Common myeloid progenitor, CD34-positive (primary cell): Measurements from ENCODE around the gene ATP2A1.

ENCODE experiments used
- CTCF ChIA-PET: fragments of 350-600 bp; sonication (Branson Sonifier 250); formaldehyde crosslinking; loops from one replicate; lab custom pipeline; 2021; ENCODE audit warnings: antibody characterized with exemption; lab: Charles Lee
- POLR2A ChIA-PET: fragments of 350-600 bp; sonication (Branson Sonifier 250); formaldehyde crosslinking; loops from one replicate; lab custom pipeline; 2021; ENCODE audit warnings: antibody characterized with exemption; lab: Charles Lee
- DNase-seq, 3 donors: peaks; one replicate each; pipeline versions ENCODE4 v3.0.0 to v3.0.0-alpha.2; 2013
- H3K27ac ChIP-seq, 2 experiments: 1 replicate in 1 of 2; 2 replicates in 1 of 2; pipeline ENCODE4 v1.7.0; 2013; ENCODE audit warnings: inconsistent platforms in 2 of 2, low read length in 2 of 2, mild to moderate bottlenecking in 2 of 2, low read depth in 1 of 2, moderate library complexity in 1 of 2; ENCODE audit not compliant: severe bottlenecking in 2 of 2, insufficient read depth in 1 of 2, poor library complexity in 1 of 2
- H3K27me3 ChIP-seq, 5 experiments: replicated peaks in 2 of 5; 1 replicate in 3 of 5; 2 replicates in 2 of 5; pipeline versions ENCODE4 v1.6.1 to v1.7.0; 2013; ENCODE audit warnings: low read length in 4 of 5, mild to moderate bottlenecking in 2 of 5, moderate library complexity in 2 of 5, inconsistent platforms in 1 of 5; ENCODE audit not compliant: insufficient read depth in 5 of 5, control insufficient read depth in 4 of 5
- H3K36me3 ChIP-seq, 4 experiments: 1 replicate in 2 of 4; 2 replicates in 2 of 4; pipeline versions ENCODE4 v1.6.1 to v1.7.0; 2013; ENCODE audit warnings: low read length in 3 of 4, control low read depth in 1 of 4, mild to moderate bottlenecking in 1 of 4; ENCODE audit not compliant: control insufficient read depth in 4 of 4, insufficient read depth in 4 of 4
- H3K4me1 ChIP-seq, 4 experiments: 1 replicate in 3 of 4; 2 replicates in 1 of 4; pipeline versions ENCODE4 v1.6.1 to v1.7.1; 2013; ENCODE audit warnings: low read length in 3 of 4, mild to moderate bottlenecking in 3 of 4, control low read depth in 1 of 4, inconsistent platforms in 1 of 4, moderate library complexity in 1 of 4; ENCODE audit not compliant: control insufficient read depth in 4 of 4, insufficient read depth in 4 of 4; ENCODE audit errors: control extremely low read depth in 1 of 4
- H3K4me3 ChIP-seq, 7 experiments: 1 replicate in 4 of 7; 2 replicates in 3 of 7; pipeline versions ENCODE4 v1.5.1 to v1.7.0; 2013; ENCODE audit warnings: mild to moderate bottlenecking in 7 of 7, low read length in 6 of 7, moderate library complexity in 6 of 7, inconsistent platforms in 2 of 7, low read depth in 2 of 7, control low read depth in 1 of 7; ENCODE audit not compliant: insufficient read depth in 4 of 7, control insufficient read depth in 1 of 7; ENCODE audit errors: extremely low read depth in 1 of 7
- H3K9me3 ChIP-seq, 5 experiments: 1 replicate in 4 of 5; 2 replicates in 1 of 5; pipeline versions ENCODE4 v1.6.1 to v1.7.1; 2013; ENCODE audit warnings: low read length in 4 of 5, mild to moderate bottlenecking in 2 of 5, inconsistent platforms in 1 of 5, low read depth in 1 of 5, moderate library complexity in 1 of 5; ENCODE audit not compliant: control insufficient read depth in 4 of 5, insufficient read depth in 2 of 5; ENCODE audit errors: control extremely low read depth in 1 of 5
- WGBS: methylation state at CpG from one replicate; pipeline ENCODE4 v1.1.5; 2013; ENCODE audit not compliant: insufficient coverage; 5-methylcytosine and 5-hydroxymethylcytosine counted together

The ATP2A1 gene

GRCh38 chr16:28898266-28898665, 20.0 kb downstream of the ATP2A1 start:
- no peaks in the 10 kb centered on the region for H3K36me3 ChIP-seq
- no peaks in the 10 kb centered on the region for H3K9me3 ChIP-seq
- DNase-seq, result no peak
- H3K27me3 ChIP-seq, result no peaks in the 10 kb centered on the region
- H3K27ac ChIP-seq, result no peak overlapping the region
- CTCF ChIA-PET, result interaction anchor here (0.7 to 1.5 kb wide), 3 partner anchors 11 to 47 kb away, joined by 3 to 4 read pairs (median 3); no protein-coding TSS in a partner anchor
- POLR2A ChIA-PET, result no interaction called here
- H3K4me3 ChIP-seq, result no peak overlapping the region
- peaks cover 0 to 17% (median 13%) of the 10 kb centered on the region in 4 experiments for H3K4me1 ChIP-seq
- WGBS, result 97% methylated on average over 13 of the region's 15 CpGs

GRCh38 chr16:28898942-28899341, 20.7 kb downstream of the ATP2A1 start:
- Histone ChIP-seq H3K27me3 (no peaks in the 10 kb centered on the region), H3K36me3 (peaks cover 0 to under 1% (median 0%) of the 10 kb centered on the region in 4 experiments), H3K4me3 (no peak overlapping the region), H3K27ac (no peak overlapping the region), H3K9me3 (no peaks in the 10 kb centered on the region), H3K4me1 (peaks cover 0 to 17% (median 16%) of the 10 kb centered on the region in 4 experiments)
- 93% methylated on average over 4 of the region's 4 CpGs for WGBS
- POLR2A ChIA-PET, result no interaction called here
- no peak for DNase-seq
- CTCF ChIA-PET, result interaction anchor here (0.7 to 1.5 kb wide), 3 partner anchors 10 to 46 kb away, joined by 3 to 4 read pairs (median 3); no protein-coding TSS in a partner anchor

GRCh38 chr16:28899882-28900590, 21.7 kb downstream of the ATP2A1 start:
- ChIA-PET CTCF (interaction anchor here (1.5 kb wide), 2 partner anchors 9 to 30 kb away, joined by 3 to 5 read pairs; no protein-coding TSS in a partner anchor), POLR2A (no interaction called here)
- no peak for DNase-seq
- WGBS, result 99% methylated on average over 5 of the region's 11 CpGs
- Histone ChIP-seq H3K9me3 (no peaks in the 10 kb centered on the region), H3K4me3 (no peak overlapping the region), H3K27me3 (no peaks in the 10 kb centered on the region), H3K36me3 (peaks cover 0 to 10% (median 3%) of the 10 kb centered on the region in 4 experiments), H3K27ac (no peak overlapping the region), H3K4me1 (peaks cover 0 to 17% (median 16%) of the 10 kb centered on the region in 4 experiments)

- 99% methylated on average over 25 of the region's 25 CpGs for WGBS
- H3K9me3 ChIP-seq, result no peaks in the 10 kb centered on the region
- H3K4me3 ChIP-seq, result no peak overlapping the region
- ChIA-PET POLR2A (no interaction called here), CTCF (interaction anchor here (1.5 to 1.8 kb wide), 2 partner anchors 31 to 45 kb away, joined by 4 to 5 read pairs; no protein-coding TSS in a partner anchor)
- no peaks in the 10 kb centered on the region for H3K27me3 ChIP-seq
- DNase-seq, result no peak
- H3K4me1 ChIP-seq, result peaks cover 0 to 17% (median 16%) of the 10 kb centered on the region in 4 experiments
- peaks cover 0 to 14% (median 6%) of the 10 kb centered on the region in 4 experiments for H3K36me3 ChIP-seq
- no peak overlapping the region for H3K27ac ChIP-seq
Observed at GRCh38 chr16:28900601-28901000, 22.3 kb downstream of the ATP2A1 start.

GRCh38 chr16:28901862-28902261, 23.6 kb downstream of the ATP2A1 start:
- 88% methylated on average over 12 of the region's 15 CpGs for WGBS
- Histone ChIP-seq H3K27ac (no peak overlapping the region), H3K27me3 (no peaks in the 10 kb centered on the region), H3K36me3 (peaks cover 0 to 21% (median 10%) of the 10 kb centered on the region in 4 experiments), H3K4me1 (peaks cover 0 to 17% (median 16%) of the 10 kb centered on the region in 4 experiments), H3K4me3 (no peak overlapping the region), H3K9me3 (no peaks in the 10 kb centered on the region)
- DNase-seq, result no peak
- POLR2A ChIA-PET, result no interaction called here
- CTCF ChIA-PET, result interaction anchor here (1.8 kb wide), 1 partner anchor 43 kb away, joined by 4 read pairs; no protein-coding TSS in a partner anchor

- no peak overlapping the region for H3K27ac ChIP-seq
- CTCF ChIA-PET, result interaction anchor here (1.0 kb wide), 1 partner anchor 9 kb away, joined by 3 read pairs; no protein-coding TSS in a partner anchor
- POLR2A ChIA-PET, result no interaction called here
Observed at GRCh38 chr16:28902909-28903308, 24.6 kb downstream of the ATP2A1 start.

More at GRCh38 chr16:28902909-28903308, 24.6 kb downstream of the ATP2A1 start:
- peak in 2 of 3 donors; percentile 73 to 77 for DNase-seq
- Histone ChIP-seq H3K9me3 (no peaks in the 10 kb centered on the region), H3K4me1 (peaks cover 0 to 17% (median 16%) of the 10 kb centered on the region in 4 experiments), H3K4me3 (peak overlapping the region in 4 of 7 experiments; percentile 16 to 52 (median 49)), H3K36me3 (peaks cover 0 to 21% (median 11%) of the 10 kb centered on the region in 4 experiments), H3K27me3 (no peaks in the 10 kb centered on the region)
- 13% methylated on average over 9 of the region's 11 CpGs for WGBS
